Transverse colon (tissue), 4 donors: Measurements from ENCODE around the gene VPS13D. TPM values are rescaled to one million over a fixed set of nuclear protein-coding genes. Genes with fewer than 3 reads are reported as not detected.

Source experiments
- DNase-seq: peaks from one replicate; pipeline ENCODE4 v3.0.0-alpha.2; 2019
- H3K27ac ChIP-seq, 4 donors: fragments of 200-600 bp; sonication (generic); 2 replicates each; pipeline ENCODE4 v1.5.1; 2016 to 2018; ENCODE audit warnings: inconsistent platforms in 4 of 4
- H3K27me3 ChIP-seq: fragments of 200-600 bp; sonication (generic); 2 replicates; pipeline ENCODE4 v1.5.1; 2017; ENCODE audit warnings: inconsistent platforms
- H3K36me3 ChIP-seq, 4 donors: fragments of 200-600 bp; sonication (generic); 2 replicates each; pipeline ENCODE4 v1.5.1; 2017 to 2019; ENCODE audit warnings: inconsistent platforms in 4 of 4
- H3K4me1 ChIP-seq, 4 donors: fragments of 200-600 bp; sonication (generic); 2 replicates each; pipeline ENCODE4 v1.5.1; 2017 to 2020; ENCODE audit warnings: inconsistent platforms in 4 of 4
- H3K4me3 ChIP-seq, 4 donors: fragments of 200-600 bp; sonication (generic); 1 replicate in 1 of 4; 2 replicates in 3 of 4; pipeline versions ENCODE4 v1.5.1 to v1.6.1; 2017 to 2019; ENCODE audit warnings: inconsistent platforms in 4 of 4
- H3K9me3 ChIP-seq, 2 donors: fragments of 200-600 bp; sonication (generic); 2 replicates each; pipeline ENCODE4 v1.5.1; 2017 to 2019; ENCODE audit warnings: inconsistent platforms in 2 of 2
- CTCF ChIP-seq, 5 experiments: fragments of 200-600 bp in 3 of 5; fragments of 450-650 bp in 2 of 5; sonication (generic) in 3 of 5; IDR thresholded peaks; 1 replicate in 2 of 5; 2 replicates in 3 of 5; pipeline ENCODE4 v1.5.1; 2016 to 2017; ENCODE audit warnings: antibody characterized with exemption in 5 of 5, inconsistent platforms in 3 of 5, mild to moderate bottlenecking in 2 of 5, moderate library complexity in 1 of 5
- EP300 ChIP-seq: sonication (generic); formaldehyde crosslinking; IDR thresholded peaks from one replicate; pipeline ENCODE4 v1.6.1; 2017; ENCODE audit warnings: antibody characterized with exemption, low read depth
- POLR2A ChIP-seq: fragments of 450-650 bp; IDR thresholded peaks from one replicate; pipeline ENCODE4 v1.6.1; 2016; ENCODE audit warnings: antibody characterized with exemption, mild to moderate bottlenecking, moderate library complexity
- POLR2AphosphoS5 ChIP-seq, 3 donors: sonication (generic); formaldehyde crosslinking; IDR thresholded peaks; one replicate each; pipeline ENCODE4 v1.6.1; 2016; ENCODE audit warnings: antibody characterized with exemption in 3 of 3
- WGBS, 2 donors: methylation state at CpG; one replicate each; pipeline ENCODE4 v1.1.5; 2018; ENCODE audit warnings: low coverage in 1 of 2; 5-methylcytosine and 5-hydroxymethylcytosine counted together
- in situ Hi-C, 4 donors: fragments of 200-750 bp; cut with MboI; loops; one replicate each; pipeline versions ENCODE4 v1.15.0 to v1.15.1; 2017; ENCODE audit warnings: low sequenced_read_pairs in 3 of 4, low pct_ligation_motif_present in 1 of 4, low pct_unique_long_range_greater_than_20kb in 1 of 4
- intact Hi-C: fragments of 100-400 bp; cut with DNase I; formaldehyde crosslinking; loops from one replicate; pipeline ENCODE4 v1.15.1; 2023; ENCODE audit warnings: low total_unique reads
- total RNA-seq, 4 donors: library from RNA; depleted of rRNA; stranded (reverse); fragments of >200 nt; gene quantifications; one replicate each; pipeline ENCODE4 v1.1.0, GENCODE V29; 2016

Gene VPS13D
- total RNA-seq, 4 donors from 2014 or later: 101 to 136 (median 116) TPM

DNA sequence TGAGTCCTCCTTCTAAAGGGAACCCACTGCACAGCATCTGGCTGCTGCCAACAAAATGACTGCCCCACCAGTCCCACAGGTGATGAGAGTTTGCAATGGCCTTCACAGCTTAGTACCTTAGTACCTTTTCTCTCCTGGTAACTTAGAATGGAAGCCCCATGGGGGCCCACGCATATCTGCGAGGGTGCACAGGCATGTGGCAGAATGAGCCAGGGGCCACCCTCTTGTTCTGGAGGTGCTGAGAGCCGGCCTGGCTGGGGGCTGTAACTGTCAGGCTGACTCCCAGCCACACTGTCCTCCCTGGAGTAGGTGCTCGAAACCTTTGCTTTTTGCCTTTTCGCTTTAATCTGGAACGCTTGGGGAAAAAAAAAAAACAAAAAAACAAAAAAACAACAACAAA lies 203.1 kb downstream of the VPS13D start:
- H3K27me3 ChIP-seq: no peaks in the 10 kb centered on the region
- no peak overlapping the region for H3K4me3 ChIP-seq
- no peak for TF ChIP-seq EP300
- TF ChIP-seq POLR2A: no peak
- TF ChIP-seq CTCF (IDR thresholded peaks at IDR 0.05): no peak
- no peak for TF ChIP-seq POLR2AphosphoS5 (IDR thresholded peaks at IDR 0.05)
- intact Hi-C loops: no loop called here
- peak overlapping the region; percentile 34 to 75 (median 52) for H3K27ac ChIP-seq
- WGBS, 2 donors: 90% methylated on average over 6 of the region's 6 CpGs; no CpG with 5 or more reads in 1 of the 2 donors
- in situ Hi-C loops: no loop called here
- no peaks in the 10 kb centered on the region for H3K36me3 ChIP-seq
- no peak for DNase-seq
- H3K4me1 ChIP-seq: peaks cover 11 to 36% (median 23%) of the 10 kb centered on the region in 4 donors
- no peaks in the 10 kb centered on the region for H3K9me3 ChIP-seq

DNA sequence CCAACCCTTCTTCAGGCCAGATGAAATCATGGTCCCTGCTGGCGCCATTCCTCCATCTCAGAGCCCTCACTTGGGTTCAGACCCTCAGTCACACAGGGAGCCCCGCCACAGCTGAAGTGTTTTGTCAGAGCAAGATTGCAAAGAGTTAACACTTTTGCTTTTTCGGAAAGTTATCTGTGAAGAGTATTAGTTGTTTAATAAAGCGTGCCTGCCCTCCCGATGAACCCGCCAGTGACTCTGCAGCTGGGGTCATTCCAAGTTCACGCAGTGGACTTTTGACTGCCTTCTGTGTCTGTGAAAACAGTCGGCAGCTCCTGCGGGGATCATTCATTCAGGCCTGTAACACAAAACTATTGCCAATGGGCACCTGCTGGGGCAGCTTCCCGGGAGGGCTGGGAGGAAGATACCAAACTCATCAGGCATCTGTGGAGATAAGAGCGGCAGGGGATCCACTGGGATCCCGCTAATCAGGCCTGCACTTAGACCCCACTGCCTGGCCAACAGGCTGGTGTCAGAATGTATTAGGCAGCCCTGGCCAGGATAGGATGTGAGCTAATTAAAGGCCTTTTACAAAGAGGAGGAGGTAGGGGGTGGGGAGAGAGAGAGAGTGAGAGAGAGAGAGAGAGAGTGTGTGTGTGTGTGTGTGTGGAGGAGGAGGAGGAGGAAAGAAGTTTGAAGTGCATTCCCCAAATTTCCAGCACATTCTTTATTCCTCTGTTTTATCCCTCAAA lies 203.7 kb downstream of the VPS13D start:
- 46 to 49% methylated on average over 5 to 12 of the region's 12 CpGs for WGBS, 2 donors

GRCh38 chr1:12434174-12434573 lies 204.3 kb downstream of the VPS13D start:
- intact Hi-C loops (no loop called here), in situ Hi-C loops (no loop called here)
- Histone ChIP-seq H3K27ac (peak overlapping the region; percentile 31 to 75 (median 52)), H3K36me3 (no peaks in the 10 kb centered on the region), H3K4me1 (peaks cover 11 to 37% (median 23%) of the 10 kb centered on the region in 4 donors), H3K9me3 (no peaks in the 10 kb centered on the region), H3K4me3 (no peak overlapping the region), H3K27me3 (no peaks in the 10 kb centered on the region)
- 60% methylated on average over 3 to 5 of the region's 5 CpGs for WGBS, 2 donors
- TF ChIP-seq CTCF (IDR thresholded peaks at IDR 0.05): no peak
- TF ChIP-seq EP300: no peak
- no peak for TF ChIP-seq POLR2A
- TF ChIP-seq POLR2AphosphoS5 (IDR thresholded peaks at IDR 0.05): no peak
- peak; percentile 25 for DNase-seq

More for the DNA sequence above, 203.7 kb downstream of the VPS13D start:
- Histone ChIP-seq H3K4me3 (no peak overlapping the region), H3K27ac (peak overlapping the region; percentile 31 to 75 (median 52)), H3K9me3 (no peaks in the 10 kb centered on the region), H3K27me3 (no peaks in the 10 kb centered on the region), H3K36me3 (no peaks in the 10 kb centered on the region), H3K4me1 (peaks cover 11 to 32% (median 23%) of the 10 kb centered on the region in 4 donors)
- intact Hi-C loops: no loop called here
- peak; percentile 36 for DNase-seq
- TF ChIP-seq POLR2AphosphoS5 (IDR thresholded peaks at IDR 0.05): peak in 1 of 3 donors; percentile 33
- TF ChIP-seq CTCF (IDR thresholded peaks at IDR 0.05): no peak
- in situ Hi-C loops: no loop called here

DNA sequence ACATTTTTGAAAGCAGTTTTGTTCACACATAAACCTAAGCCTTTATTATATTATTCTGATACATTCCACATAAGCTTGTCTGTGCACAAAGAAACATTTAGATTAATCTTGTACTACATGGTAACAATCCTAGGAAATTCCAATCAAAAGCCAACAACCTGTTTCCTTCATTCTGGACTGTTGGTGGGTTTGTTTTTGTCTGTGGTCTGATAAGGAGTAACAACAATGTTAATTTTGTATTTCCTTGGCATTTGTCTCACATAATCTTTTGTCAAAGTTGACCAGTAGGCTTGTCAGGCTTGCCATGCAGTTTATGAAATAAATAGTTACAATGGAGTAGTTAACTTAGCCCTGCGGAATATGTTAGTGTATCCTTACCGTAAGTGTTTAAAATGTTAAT lies 204.9 kb downstream of the VPS13D start:
- 90 to 100% methylated on average over 2 of the region's 2 CpGs for WGBS, 2 donors
- peaks cover 11 to 38% (median 23%) of the 10 kb centered on the region in 4 donors for H3K4me1 ChIP-seq

More for the DNA sequence above, 204.9 kb downstream of the VPS13D start:
- TF ChIP-seq EP300 (no peak), POLR2AphosphoS5 (IDR thresholded peaks at IDR 0.05) (no peak), CTCF (IDR thresholded peaks at IDR 0.05) (no peak), POLR2A (no peak)
- H3K9me3 ChIP-seq: no peaks in the 10 kb centered on the region
- H3K27me3 ChIP-seq: no peaks in the 10 kb centered on the region
- H3K36me3 ChIP-seq: no peaks in the 10 kb centered on the region
- H3K4me3 ChIP-seq: no peak overlapping the region
- intact Hi-C loops (no loop called here), in situ Hi-C loops (no loop called here)
- H3K27ac ChIP-seq: peak overlapping the region in 3 of 4 donors; percentile 31 to 75 (median 60)
- no peak for DNase-seq
